IPS-NIHi11 (cell line): Measurements from ENCODE around the gene APOC3.

Experiments used
- DNase-seq: peaks from one replicate; pipeline ENCODE4 v3.0.0; 2012; ENCODE audit warnings: mixed read lengths, low spot score

Gene APOC3

GRCh38 chr11:116876656-116877055 lies 46.9 kb downstream of the APOC3 start:
- no peak for DNase-seq

- DNase-seq, result peak; percentile 65
Observed at GRCh38 chr11:116879800-116880625, 50.3 kb downstream of the APOC3 start.

GRCh38 chr11:116881143-116881542 lies 51.4 kb downstream of the APOC3 start:
- DNase-seq, result no peak

DNA sequence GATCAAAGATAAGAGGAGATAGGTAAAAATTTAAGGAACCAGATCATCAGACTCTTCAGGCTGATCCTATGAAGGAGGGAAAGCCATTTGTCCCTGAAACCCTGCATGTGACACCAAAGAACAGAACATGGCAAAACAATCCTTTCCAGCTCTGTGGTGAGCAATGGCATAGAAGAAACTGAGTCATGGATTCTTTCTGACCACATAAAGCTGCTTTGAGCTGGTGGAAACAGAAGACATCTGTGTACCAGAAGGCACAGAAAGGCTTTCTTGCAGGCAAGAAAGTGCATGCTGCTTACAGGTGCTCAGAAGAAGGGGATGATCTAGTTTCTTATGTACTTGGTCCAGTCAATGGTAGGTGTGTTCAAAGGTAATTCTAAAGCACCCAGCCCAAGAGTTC lies 52.7 kb downstream of the APOC3 start:
- no peak for DNase-seq
